ENCODE measurements around the gene PRR23E.

- no peak for TF ChIP-seq POLR2A (IDR thresholded peaks at IDR 0.05)
- TF ChIP-seq, protein P1, sequence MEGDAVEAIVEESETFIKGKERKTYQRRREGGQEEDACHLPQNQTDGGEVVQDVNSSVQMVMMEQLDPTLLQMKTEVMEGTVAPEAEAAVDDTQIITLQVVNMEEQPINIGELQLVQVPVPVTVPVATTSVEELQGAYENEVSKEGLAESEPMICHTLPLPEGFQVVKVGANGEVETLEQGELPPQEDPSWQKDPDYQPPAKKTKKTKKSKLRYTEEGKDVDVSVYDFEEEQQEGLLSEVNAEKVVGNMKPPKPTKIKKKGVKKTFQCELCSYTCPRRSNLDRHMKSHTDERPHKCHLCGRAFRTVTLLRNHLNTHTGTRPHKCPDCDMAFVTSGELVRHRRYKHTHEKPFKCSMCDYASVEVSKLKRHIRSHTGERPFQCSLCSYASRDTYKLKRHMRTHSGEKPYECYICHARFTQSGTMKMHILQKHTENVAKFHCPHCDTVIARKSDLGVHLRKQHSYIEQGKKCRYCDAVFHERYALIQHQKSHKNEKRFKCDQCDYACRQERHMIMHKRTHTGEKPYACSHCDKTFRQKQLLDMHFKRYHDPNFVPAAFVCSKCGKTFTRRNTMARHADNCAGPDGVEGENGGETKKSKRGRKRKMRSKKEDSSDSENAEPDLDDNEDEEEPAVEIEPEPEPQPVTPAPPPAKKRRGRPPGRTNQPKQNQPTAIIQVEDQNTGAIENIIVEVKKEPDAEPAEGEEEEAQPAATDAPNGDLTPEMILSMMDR (IDR thresholded peaks at IDR 0.05) = no peak
These were observed 39.5 kb upstream of the PRR23E start for GRCh38 chr3:127153506-127153815.
